Activated CD8-positive, alpha-beta memory T cell treated with anti-CD3 and anti-CD28 coated beads, Interleukin-2, amount 50 U/mL, for 1 hour (primary cell): ENCODE measurements around the gene ZNF536.

Experiments used
- DNase-seq: peaks from one replicate; pipeline ENCODE4 v3.0.0-alpha.2; 2020; ENCODE audit errors: extremely low read depth

Gene ZNF536

DNA sequence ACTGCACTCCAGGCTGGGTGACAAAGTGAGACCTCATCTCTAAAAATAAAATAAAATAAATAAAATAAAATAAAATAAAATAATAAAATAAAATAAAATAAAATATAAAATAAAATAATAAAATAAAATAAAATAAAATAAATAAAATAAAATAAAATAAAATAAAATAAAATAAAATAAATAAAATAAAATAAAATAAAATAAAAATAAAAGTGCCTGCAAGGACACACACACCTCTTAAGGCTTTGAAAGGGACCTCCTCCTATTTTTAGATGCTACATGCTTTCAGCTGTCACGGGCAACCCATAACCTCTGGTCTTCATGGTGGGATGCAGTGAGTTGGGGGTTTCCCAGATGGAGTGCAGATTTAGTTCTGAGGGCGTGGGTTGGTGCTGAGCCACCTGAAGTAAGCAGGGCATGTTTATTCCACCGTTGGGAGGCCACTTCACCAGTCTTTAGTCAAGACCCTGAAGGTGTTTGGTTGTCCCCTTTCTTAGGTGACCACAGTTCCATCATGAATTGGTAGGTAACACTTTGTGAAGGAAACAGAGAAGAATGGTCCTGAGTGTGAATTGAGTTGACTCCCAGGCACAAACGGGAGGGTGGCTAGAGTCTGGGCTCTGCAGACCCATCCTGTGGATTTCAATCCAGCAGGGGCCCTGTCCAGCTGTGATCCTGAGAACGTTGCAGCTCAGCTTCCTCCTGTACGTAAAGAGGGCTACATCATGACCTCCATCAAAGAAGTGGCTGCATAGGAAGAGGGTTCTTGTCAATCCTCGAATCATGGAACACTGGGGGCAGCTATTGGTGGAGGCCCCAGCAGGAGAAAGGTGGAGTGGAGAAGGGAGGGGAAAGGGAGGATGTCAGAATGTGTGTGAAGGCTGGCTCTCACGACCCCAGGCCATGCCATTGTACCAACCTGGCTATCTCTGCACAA, 234.2 kb downstream of the ZNF536 start:
- DNase-seq: no peak
